ENCODE data around the gene KIFC3.
"Not testable (repeated sequence)": the region's sequence is repeated elsewhere in the genome, so short reads cannot be mapped to it uniquely, and the experiment has no call there.

The KIFC3 gene

DNA sequence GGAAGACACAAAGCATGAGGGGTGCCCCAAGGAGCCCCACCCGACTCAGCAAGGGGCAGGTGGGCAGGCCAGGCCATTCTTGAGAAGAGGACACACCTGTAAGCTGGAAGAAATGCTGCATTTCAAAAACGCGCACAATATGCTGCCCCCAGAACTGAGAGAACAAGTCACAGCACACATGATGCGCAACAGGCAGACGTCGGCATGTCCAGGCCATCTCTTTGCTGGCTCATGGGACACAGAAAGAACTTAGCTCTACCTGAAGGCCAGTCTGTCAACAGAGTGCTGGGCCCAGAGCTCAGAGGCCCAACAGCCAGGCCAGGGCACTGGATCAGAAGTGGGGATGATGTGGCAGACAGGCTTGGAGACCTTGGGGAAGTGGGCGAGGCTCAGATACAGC, 18.0 kb downstream of the KIFC3 start:
- TF ChIP-seq, protein P1, sequence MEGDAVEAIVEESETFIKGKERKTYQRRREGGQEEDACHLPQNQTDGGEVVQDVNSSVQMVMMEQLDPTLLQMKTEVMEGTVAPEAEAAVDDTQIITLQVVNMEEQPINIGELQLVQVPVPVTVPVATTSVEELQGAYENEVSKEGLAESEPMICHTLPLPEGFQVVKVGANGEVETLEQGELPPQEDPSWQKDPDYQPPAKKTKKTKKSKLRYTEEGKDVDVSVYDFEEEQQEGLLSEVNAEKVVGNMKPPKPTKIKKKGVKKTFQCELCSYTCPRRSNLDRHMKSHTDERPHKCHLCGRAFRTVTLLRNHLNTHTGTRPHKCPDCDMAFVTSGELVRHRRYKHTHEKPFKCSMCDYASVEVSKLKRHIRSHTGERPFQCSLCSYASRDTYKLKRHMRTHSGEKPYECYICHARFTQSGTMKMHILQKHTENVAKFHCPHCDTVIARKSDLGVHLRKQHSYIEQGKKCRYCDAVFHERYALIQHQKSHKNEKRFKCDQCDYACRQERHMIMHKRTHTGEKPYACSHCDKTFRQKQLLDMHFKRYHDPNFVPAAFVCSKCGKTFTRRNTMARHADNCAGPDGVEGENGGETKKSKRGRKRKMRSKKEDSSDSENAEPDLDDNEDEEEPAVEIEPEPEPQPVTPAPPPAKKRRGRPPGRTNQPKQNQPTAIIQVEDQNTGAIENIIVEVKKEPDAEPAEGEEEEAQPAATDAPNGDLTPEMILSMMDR (IDR thresholded peaks at IDR 0.05; ENCODE audit: low read depth, low read length, missing control alignments) = no peak
- no peak for DNase-seq (ENCODE audit: low read depth)

DNA sequence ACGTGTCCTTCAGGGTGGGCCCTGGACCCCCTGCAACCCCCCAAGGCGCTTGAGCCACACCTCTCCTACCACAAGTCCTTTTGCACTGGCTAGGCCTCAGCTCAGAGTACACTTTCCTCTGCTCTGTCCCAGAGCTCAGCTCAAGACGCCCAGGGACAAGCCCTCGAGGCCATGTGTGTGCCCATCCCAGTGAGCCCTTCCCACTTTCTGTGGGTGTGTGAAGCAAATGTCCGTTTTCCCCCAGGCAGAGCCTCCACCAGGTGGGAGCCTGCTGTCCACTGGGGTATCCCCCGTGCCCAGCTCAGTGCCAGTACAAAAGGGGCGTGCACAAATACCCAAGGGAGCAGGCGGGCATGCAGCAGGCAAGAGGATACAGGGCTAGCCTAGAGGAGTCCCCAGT, 18.4 kb downstream of the KIFC3 start:
- DNase-seq (ENCODE audit: low read depth) = no peak
- TF ChIP-seq, protein P1 (IDR thresholded peaks at IDR 0.05; ENCODE audit: low read depth, low read length, missing control alignments) = no peak
- H3K4me3 ChIP-seq (ENCODE audit: low read depth, low read length) = no peak overlapping the region

More for the DNA sequence above, 18.0 kb downstream of the KIFC3 start:
- no peak overlapping the region for H3K4me3 ChIP-seq (ENCODE audit: low read depth, low read length)

DNA sequence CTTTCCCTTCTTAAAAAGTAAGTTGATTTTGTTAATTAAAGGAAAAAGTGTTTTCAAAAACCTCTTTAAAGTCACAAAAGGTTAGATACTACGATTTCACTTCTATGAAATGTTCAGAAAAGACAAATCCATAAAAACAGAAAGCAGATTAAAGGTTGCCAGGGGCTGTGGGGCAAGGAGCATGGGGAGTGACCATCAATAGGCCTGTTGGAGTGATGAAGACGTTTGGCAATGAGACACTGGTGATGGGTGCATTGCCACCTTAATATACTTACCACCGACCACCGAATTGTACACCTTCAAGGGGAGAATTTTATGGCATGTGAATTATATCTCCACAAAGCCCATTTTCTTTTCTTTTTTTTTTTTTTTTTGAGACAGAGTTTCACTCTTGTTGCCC, 19.2 kb downstream of the KIFC3 start:
- TF ChIP-seq, protein P1 (IDR thresholded peaks at IDR 0.05; ENCODE audit: low read depth, low read length, missing control alignments) = no peak
- H3K4me3 ChIP-seq (ENCODE audit: low read depth, low read length) = no peak overlapping the region
- no peak for DNase-seq (ENCODE audit: low read depth)

DNA sequence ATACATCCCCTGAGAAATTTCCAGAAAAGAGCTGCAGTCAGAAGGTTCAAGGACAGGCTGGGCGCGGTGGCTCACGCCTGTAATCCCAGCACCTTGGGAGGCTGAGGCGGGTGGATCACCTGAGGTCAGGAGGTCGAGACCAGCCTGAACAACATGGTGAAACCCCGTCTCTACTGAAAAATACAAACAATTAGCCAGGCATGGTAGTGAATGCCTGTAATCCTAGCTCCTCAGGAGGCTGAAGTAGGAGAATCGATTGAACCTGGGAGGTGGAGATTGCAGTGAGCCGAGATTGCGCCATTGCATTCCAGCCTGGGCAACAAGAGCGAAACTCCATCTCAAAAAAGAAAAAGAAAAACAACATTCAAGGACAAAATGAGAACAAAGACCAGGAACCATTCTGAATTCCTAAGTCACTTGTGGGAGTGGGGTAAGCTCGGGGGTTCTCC, 19.7 kb downstream of the KIFC3 start:
- H3K4me3 ChIP-seq (ENCODE audit: low read depth, low read length); DNase-seq (ENCODE audit: low read depth): not testable (repeated sequence)

DNA sequence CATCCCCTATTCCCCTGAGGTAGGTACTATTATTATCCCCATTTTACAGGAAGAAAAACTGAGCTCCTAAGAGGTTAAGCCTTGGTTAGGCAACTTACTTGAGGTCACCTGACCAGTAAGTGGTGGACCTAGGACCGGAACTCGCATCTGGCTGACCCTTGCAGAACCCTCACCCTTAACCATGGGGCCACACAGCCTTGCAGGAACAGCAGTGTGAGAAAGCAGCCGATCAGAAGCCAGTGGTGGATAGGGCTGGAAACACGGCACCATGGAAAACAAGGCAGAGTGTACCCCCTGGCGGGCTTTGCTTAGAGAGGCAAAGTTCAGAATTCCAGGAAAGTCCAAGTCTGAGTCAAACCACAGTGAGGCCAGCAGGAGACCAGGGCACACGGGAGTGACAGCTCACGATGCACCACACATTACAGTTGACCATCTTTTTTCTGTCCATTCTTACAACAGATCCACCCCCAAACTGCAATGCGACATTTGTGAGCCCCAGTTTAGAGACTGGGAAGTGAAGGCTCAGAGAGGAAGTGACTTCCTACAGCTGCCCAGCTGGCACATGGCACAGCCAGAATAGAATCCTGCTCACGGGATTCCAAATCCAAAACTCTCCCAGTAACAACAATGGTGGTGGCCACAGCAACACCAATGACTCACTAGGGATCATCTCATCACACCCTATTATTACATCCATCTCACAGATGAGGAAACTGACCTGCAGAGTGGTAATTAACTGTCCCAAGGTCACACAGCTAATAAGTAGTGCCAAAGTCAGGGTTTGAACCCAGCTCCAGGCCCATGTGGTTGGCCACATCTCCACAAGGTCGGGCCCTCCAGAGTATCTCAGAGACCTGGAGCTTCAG, 20.3 kb downstream of the KIFC3 start:
- H3K4me3 ChIP-seq (ENCODE audit: low read depth, low read length) = no peak overlapping the region
- DNase-seq (ENCODE audit: low read depth) = no peak
- TF ChIP-seq, protein P1 (IDR thresholded peaks at IDR 0.05; ENCODE audit: low read depth, low read length, missing control alignments) = no peak

DNA sequence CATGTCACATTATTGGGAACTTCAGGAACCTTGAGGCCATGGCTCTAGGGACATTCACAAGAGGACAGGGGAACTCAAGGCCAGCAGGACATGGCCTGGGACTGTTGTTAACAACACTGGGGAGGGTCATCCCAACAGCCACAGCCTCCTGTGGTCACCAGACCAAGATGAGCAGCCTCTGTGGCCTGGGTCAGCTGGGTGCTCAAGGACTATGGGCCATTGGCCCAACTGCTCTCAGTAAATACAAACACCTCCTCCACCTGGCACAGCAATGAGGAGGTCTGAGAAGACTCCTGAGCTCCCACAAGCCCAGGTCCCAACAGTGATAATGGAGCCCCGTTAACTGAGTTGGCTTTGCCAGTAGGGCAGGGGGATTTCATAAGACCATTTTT, 20.9 kb downstream of the KIFC3 start:
- no peak overlapping the region for H3K4me3 ChIP-seq (ENCODE audit: low read depth, low read length)
- TF ChIP-seq, protein P1 (IDR thresholded peaks at IDR 0.05; ENCODE audit: low read depth, low read length, missing control alignments) = no peak
- no peak for DNase-seq (ENCODE audit: low read depth)

DNA sequence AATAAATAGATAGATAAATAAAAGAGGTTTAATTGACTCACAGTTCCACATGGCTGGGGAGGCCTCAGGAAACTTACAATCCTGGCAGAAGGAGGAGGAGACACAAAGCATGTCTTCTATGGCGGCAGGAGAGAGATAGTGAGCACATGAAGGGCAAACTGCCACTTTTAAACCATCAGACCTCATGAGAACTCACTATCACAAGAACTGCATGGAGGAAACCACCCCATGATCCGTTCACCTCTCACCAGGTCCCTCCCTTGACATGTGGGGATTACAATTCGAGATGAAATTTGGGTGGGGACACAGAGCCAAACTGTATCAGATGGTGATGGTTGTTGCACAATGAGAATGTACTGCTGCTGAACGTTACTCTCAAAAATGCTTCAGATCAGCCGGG, 22.5 kb downstream of the KIFC3 start:
- not testable (repeated sequence) for DNase-seq (ENCODE audit: low read depth); H3K4me3 ChIP-seq (ENCODE audit: low read depth, low read length)

DNA sequence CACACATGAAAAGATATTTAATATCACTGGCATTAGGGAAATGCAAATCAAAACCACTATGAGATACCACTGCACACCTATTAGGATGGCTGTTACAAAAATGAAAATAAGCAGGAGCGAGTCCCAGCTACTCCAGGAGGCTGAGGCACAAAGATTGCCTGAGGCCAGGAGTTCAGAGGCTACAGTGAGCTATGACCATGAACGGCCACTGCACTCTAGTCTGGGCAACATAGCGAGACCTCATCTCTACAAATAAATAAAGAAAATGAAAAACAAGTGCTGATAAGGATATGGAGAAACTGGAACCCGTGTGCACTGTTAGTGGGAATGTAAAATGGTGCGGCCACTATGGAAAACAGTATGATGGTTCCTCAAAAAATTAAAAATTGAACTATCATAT, 23.6 kb downstream of the KIFC3 start:
- TF ChIP-seq, protein P1 (IDR thresholded peaks at IDR 0.05; ENCODE audit: low read depth, low read length, missing control alignments) = no peak
- no peak overlapping the region for H3K4me3 ChIP-seq (ENCODE audit: low read depth, low read length)

More for the DNA sequence above, 23.6 kb downstream of the KIFC3 start:
- no peak for DNase-seq (ENCODE audit: low read depth)

Measured in GM12864 (cell line).